Astrocyte of the cerebellum (primary cell): ENCODE measurements around the gene STK24.

Experiments used
- DNase-seq: peaks from one replicate; pipeline ENCODE4 v3.0.0-alpha.2; 2011; ENCODE audit warnings: low read depth
- H3K4me3 ChIP-seq: 2 replicates; pipeline ENCODE4 v1.5.1; 2011; ENCODE audit warnings: mild to moderate bottlenecking, low read depth, low read length, moderate library complexity
- CTCF ChIP-seq: IDR thresholded peaks from 2 replicates; pipeline ENCODE4 v1.5.1; 2012; ENCODE audit warnings: low read length, low read depth, moderate library complexity, mild to moderate bottlenecking; ENCODE audit errors: missing control alignments
- in situ Hi-C: cut with HindIII; loops from 2 replicates; pipeline ENCODE4 v1.10.0; 2017; ENCODE audit warnings: low sequenced_read_pairs

Gene STK24

GRCh38 chr13:98441056-98441676, 135.7 kb downstream of the STK24 start:
- DNase-seq: no peak
- no peak overlapping the region for H3K4me3 ChIP-seq
- TF ChIP-seq CTCF: no peak
- in situ Hi-C loops: loop anchor here (25.0 kb wide), 1 partner anchor 221 kb away; no protein-coding TSS in a partner anchor

DNA sequence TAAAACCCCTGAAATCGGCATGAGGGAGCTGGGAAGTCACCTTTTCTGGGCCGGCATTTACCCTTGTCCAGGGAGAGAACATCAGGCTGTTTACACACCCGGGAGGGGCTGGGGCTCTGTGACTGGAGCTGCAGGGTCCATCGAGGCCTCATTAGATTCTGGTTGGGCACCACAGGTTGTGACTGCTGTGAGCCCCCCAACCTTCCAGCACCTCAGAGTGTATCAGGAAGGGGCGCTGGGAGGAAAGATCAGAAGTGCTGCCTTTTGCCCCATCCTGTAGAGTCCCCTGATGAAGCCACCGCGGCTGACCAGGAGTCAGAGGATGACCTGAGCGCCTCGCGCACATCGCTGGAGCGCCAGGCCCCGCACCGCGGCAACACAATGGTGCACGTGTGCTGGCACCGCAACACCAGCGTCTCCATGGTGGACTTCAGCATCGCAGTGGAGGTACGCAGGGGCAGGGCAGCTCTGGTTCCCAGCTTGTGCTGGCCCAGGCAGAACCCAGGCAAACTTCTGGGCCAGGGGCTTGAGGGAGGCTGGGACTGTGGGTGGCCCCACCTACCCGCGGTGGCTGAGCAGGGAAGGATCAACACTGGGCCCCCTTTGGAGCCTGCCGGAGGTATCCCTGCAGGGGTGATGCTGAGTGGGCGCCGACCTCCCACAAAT, 136.4 kb downstream of the STK24 start:
- in situ Hi-C loops: loop anchor here (25.0 kb wide), 1 partner anchor 222 kb away; no protein-coding TSS in a partner anchor
- no peak for DNase-seq
- no peak overlapping the region for H3K4me3 ChIP-seq
- TF ChIP-seq CTCF: no peak

DNA sequence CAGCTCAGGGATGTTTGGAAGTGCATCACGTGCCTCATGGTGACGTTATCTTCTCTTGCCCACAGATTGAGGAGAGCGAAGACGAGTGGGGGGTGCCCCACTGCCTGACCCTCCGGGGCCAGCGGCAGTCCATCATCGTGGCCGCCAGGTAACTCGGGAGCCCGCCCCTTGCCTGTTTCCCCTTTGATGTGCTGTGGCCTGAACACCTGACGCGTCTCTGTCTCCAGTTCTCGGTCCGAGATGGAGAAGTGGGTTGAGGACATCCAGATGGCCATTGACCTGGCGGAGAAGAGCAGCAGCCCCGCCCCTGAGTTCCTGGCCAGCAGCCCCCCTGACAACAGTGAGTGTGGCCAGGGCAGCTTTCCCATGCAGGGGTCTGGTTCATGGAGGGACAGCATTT, 137.0 kb downstream of the STK24 start:
- in situ Hi-C loops: loop anchor here (25.0 kb wide), 1 partner anchor 222 kb away; no protein-coding TSS in a partner anchor
- no peak for DNase-seq
- no peak for TF ChIP-seq CTCF
- no peak overlapping the region for H3K4me3 ChIP-seq

DNA sequence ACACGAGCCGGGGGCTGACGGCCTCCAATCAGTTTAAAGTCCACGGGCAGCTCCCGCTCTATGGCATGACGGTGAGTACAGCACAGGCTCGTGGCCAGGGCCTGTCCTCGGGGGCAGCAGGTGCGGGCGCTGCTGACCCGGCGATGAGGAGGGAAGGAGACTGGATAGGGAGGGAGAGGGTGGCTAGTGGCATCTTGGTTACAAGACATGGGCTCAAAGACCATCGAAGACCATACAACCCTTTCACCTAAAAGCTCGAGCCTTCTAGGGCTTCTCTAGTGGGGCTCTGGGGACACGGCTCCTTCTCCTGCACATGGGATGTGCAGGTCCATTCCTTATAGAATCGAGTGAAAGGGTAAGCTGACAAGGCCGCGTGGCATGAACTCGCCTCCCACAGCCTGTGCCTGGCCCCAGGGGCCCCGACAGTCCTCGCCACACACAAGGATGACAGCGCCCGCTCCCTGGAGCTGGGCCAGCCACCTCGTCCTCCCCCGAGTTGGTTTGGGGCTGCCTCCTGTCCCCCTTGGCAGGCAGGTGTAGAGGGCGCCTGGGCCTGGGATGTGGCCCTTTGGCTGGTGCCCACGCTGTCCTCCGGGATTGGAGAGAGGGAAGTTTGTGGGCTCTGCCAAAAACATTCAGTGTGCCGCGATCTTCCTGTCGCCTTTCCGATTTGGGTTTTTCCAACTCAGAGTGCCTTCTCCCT, 137.6 kb downstream of the STK24 start:
- no peak for TF ChIP-seq CTCF
- no peak overlapping the region for H3K4me3 ChIP-seq
- in situ Hi-C loops: loop anchor here (25.0 kb wide), 1 partner anchor 223 kb away; no protein-coding TSS in a partner anchor
- DNase-seq: no peak

- no peak for DNase-seq
- in situ Hi-C loops: loop anchor here (25.0 kb wide), 1 partner anchor 224 kb away; no protein-coding TSS in a partner anchor
- no peak overlapping the region for H3K4me3 ChIP-seq
- no peak for TF ChIP-seq CTCF
These were observed 138.4 kb downstream of the STK24 start for GRCh38 chr13:98438246-98439125.
